H1 (cell line): ENCODE measurements around the gene CIAO2B. TPM values are rescaled to one million over a fixed set of nuclear protein-coding genes. Genes with fewer than 3 reads are reported as not detected.

Experiments used
- CTCF ChIA-PET: fragments of 300-600 bp; sonication (Branson Sonifier 250); formaldehyde crosslinking; loops from one replicate; lab custom pipeline; 2021; ENCODE audit not compliant: partially characterized antibody; lab: Charles Lee
- POLR2A ChIA-PET: fragments of 300-600 bp; sonication (Branson Sonifier 250); formaldehyde crosslinking; loops from one replicate; lab custom pipeline; 2021; ENCODE audit warnings: inconsistent platforms; ENCODE audit not compliant: partially characterized antibody; lab: Charles Lee
- DNase-seq, 2 experiments: peaks; one replicate each; pipeline versions ENCODE4 v3.0.0 to v3.0.0-alpha.2; 2010 to 2022; ENCODE audit warnings: low spot score in 2 of 2, low read depth in 1 of 2, mixed read lengths in 1 of 2
- FAIRE-seq: peaks from 2 replicates; lab custom pipeline; 2011; peaks lifted over from hg19 to GRCh38; lab: Jason Lieb, UNC
- H2AFZ ChIP-seq: 2 replicates; pipeline ENCODE4 v1.8.1; 2012; ENCODE audit warnings: low read length, inconsistent platforms
- H2AK5ac ChIP-seq: 2 replicates; pipeline ENCODE4 v1.6.1; 2013; ENCODE audit warnings: low read depth, low read length
- H2BK120ac ChIP-seq: replicated peaks from 2 replicates; pipeline ENCODE3; 2013; ENCODE audit warnings: low read depth, low read length, inconsistent platforms
- H2BK12ac ChIP-seq: 2 replicates; pipeline ENCODE4 v1.6.1; 2013; ENCODE audit warnings: low read depth, low read length
- H2BK15ac ChIP-seq: 2 replicates; pipeline ENCODE4 v1.6.1; 2013; ENCODE audit warnings: low read length
- H2BK20ac ChIP-seq: 2 replicates; pipeline ENCODE4 v1.6.1; 2013; ENCODE audit warnings: low read length
- H2BK5ac ChIP-seq: 2 replicates; pipeline ENCODE4 v1.6.1; 2013; ENCODE audit warnings: low read depth, low read length
- H3K14ac ChIP-seq: 2 replicates; pipeline ENCODE4 v1.6.1; 2013; ENCODE audit warnings: inconsistent platforms; ENCODE audit not compliant: insufficient read length
- H3K18ac ChIP-seq: 2 replicates; pipeline ENCODE4 v1.6.1; 2013; ENCODE audit warnings: low read length; ENCODE audit errors: extremely low read depth
- H3K23ac ChIP-seq: 2 replicates; pipeline ENCODE4 v1.6.1; 2013; ENCODE audit warnings: inconsistent platforms; ENCODE audit not compliant: insufficient read length
- H3K23me2 ChIP-seq: 2 replicates; pipeline ENCODE4 v1.6.1; 2013; ENCODE audit warnings: low read depth, low read length
- H3K27ac ChIP-seq: 2 replicates; pipeline ENCODE4 v1.6.1; 2011; ENCODE audit warnings: low read depth, low read length, inconsistent platforms
- H3K27me3 ChIP-seq, 4 experiments: replicated peaks in 1 of 4; 1 replicate in 1 of 4; 2 replicates in 3 of 4; pipeline versions ENCODE4 v1.6.1 to v1.8.1; 2011 to 2013; ENCODE audit warnings: low read length in 3 of 4, mild to moderate bottlenecking in 3 of 4, inconsistent platforms in 2 of 4, mixed read lengths in 2 of 4, moderate library complexity in 1 of 4; ENCODE audit not compliant: control insufficient read depth in 3 of 4, insufficient read depth in 3 of 4; ENCODE audit errors: extremely low read depth in 1 of 4
- H3K36me3 ChIP-seq, 4 experiments: 2 replicates each; pipeline versions ENCODE4 v1.6.1 to v1.8.1; 2011 to 2013; ENCODE audit warnings: mild to moderate bottlenecking in 4 of 4, low read length in 3 of 4, moderate library complexity in 2 of 4, control low read depth in 1 of 4, inconsistent platforms in 1 of 4; ENCODE audit not compliant: insufficient read depth in 4 of 4, control insufficient read depth in 2 of 4
- H3K4ac ChIP-seq: replicated peaks from 2 replicates; pipeline ENCODE3; 2013; ENCODE audit warnings: low read length, low read depth, mixed read lengths, inconsistent platforms; ENCODE audit not compliant: insufficient read length
- H3K4me1 ChIP-seq, 4 experiments: replicated peaks in 1 of 4; 1 replicate in 1 of 4; 2 replicates in 3 of 4; pipeline versions ENCODE4 v1.6.1 to v1.8.1; 2011 to 2013; ENCODE audit warnings: low read length in 3 of 4, inconsistent platforms in 2 of 4, mixed read lengths in 1 of 4; ENCODE audit not compliant: insufficient read depth in 4 of 4, control insufficient read depth in 3 of 4
- H3K4me2 ChIP-seq, 2 experiments: 2 replicates each; pipeline versions ENCODE4 v1.6.1 to v1.8.1; 2011 to 2013; ENCODE audit warnings: low read depth in 2 of 2, low read length in 2 of 2, control low read depth in 1 of 2, inconsistent platforms in 1 of 2, mild to moderate bottlenecking in 1 of 2; ENCODE audit not compliant: insufficient read depth in 1 of 2
- H3K4me3 ChIP-seq, 4 experiments: fragments of 200-600, 300-600 bp in 1 of 4; sonication (generic), shearing (Covaris generic), sonication (Bioruptor Twin) in 1 of 4; 2 replicates each; pipeline versions ENCODE4 v1.5.1 to v1.8.1; 2011 to 2016; ENCODE audit warnings: low read length in 4 of 4, low read depth in 3 of 4, control low read depth in 2 of 4, inconsistent platforms in 2 of 4, mild to moderate bottlenecking in 2 of 4, mixed read lengths in 1 of 4, moderate library complexity in 1 of 4; ENCODE audit not compliant: insufficient read depth in 2 of 4; ENCODE audit errors: extremely low read depth in 1 of 4
- H3K56ac ChIP-seq: replicated peaks from 2 replicates; pipeline ENCODE3; 2013; ENCODE audit warnings: low read depth, mild to moderate bottlenecking, mixed read lengths, low read length, inconsistent platforms; ENCODE audit not compliant: insufficient read length
- H3K79me1 ChIP-seq: 2 replicates; pipeline ENCODE4 v1.6.1; 2013; ENCODE audit warnings: low read depth, low read length, control low read depth
- H3K79me2 ChIP-seq, 2 experiments: 2 replicates each; pipeline versions ENCODE4 v1.6.1 to v1.8.1; 2012 to 2013; ENCODE audit warnings: low read length in 2 of 2, mild to moderate bottlenecking in 2 of 2, inconsistent platforms in 1 of 2; ENCODE audit not compliant: insufficient read depth in 2 of 2, control insufficient read depth in 1 of 2
- H3K9ac ChIP-seq, 4 experiments: replicated peaks in 1 of 4; 1 replicate in 1 of 4; 2 replicates in 3 of 4; pipeline versions ENCODE4 v1.6.1 to v1.8.1; 2011 to 2013; ENCODE audit warnings: low read depth in 3 of 4, low read length in 3 of 4, control low read depth in 2 of 4, mild to moderate bottlenecking in 2 of 4, moderate library complexity in 2 of 4, inconsistent platforms in 1 of 4; ENCODE audit errors: extremely low read depth in 1 of 4
- H3K9me3 ChIP-seq, 2 experiments: 2 replicates each; pipeline versions ENCODE4 v1.6.1 to v1.8.1; 2012 to 2013; ENCODE audit warnings: mild to moderate bottlenecking in 2 of 2, moderate library complexity in 2 of 2, control low read depth in 1 of 2, inconsistent platforms in 1 of 2, low read depth in 1 of 2, low read length in 1 of 2, mixed read lengths in 1 of 2; ENCODE audit not compliant: insufficient read depth in 2 of 2
- H4K20me1 ChIP-seq, 2 experiments: replicated peaks in 1 of 2; 2 replicates each; pipeline versions ENCODE3 to v1.8.1; 2011 to 2013; ENCODE audit warnings: inconsistent platforms in 2 of 2, low read length in 2 of 2, mild to moderate bottlenecking in 1 of 2; ENCODE audit not compliant: insufficient read depth in 2 of 2, control insufficient read depth in 1 of 2
- H4K5ac ChIP-seq: 2 replicates; pipeline ENCODE4 v1.6.1; 2013; ENCODE audit warnings: low read length, low read depth, mixed read lengths, inconsistent platforms; ENCODE audit not compliant: insufficient read length
- H4K8ac ChIP-seq: 2 replicates; pipeline ENCODE4 v1.8.0; 2013; ENCODE audit warnings: mild to moderate bottlenecking, moderate library complexity, low read length, inconsistent platforms; ENCODE audit not compliant: insufficient read depth; ENCODE audit errors: extremely low read depth
- H4K91ac ChIP-seq: replicated peaks from 2 replicates; pipeline ENCODE3; 2013; ENCODE audit warnings: low read length, mixed read lengths, inconsistent platforms; ENCODE audit not compliant: insufficient read length
- SP1 ChIP-seq: IDR thresholded peaks from 2 replicates; pipeline ENCODE4 v1.6.1; 2011; ENCODE audit warnings: low read depth, low read length
- TEAD4 ChIP-seq: IDR thresholded peaks from 2 replicates; pipeline ENCODE4 v1.6.1; 2012; ENCODE audit warnings: low read depth, low read length, inconsistent platforms, mixed read lengths
- WGBS, 2 experiments: shearing (Covaris generic) in 1 of 2; methylation state at CpG; one replicate each; pipeline versions ENCODE4 v1.1.6 to v1.1.7; 2013 to 2015; ENCODE audit warnings: low lambda C conversion rate in 2 of 2, mixed read lengths in 2 of 2, inconsistent platforms in 1 of 2, low coverage in 1 of 2, missing lambda C conversion rate in 1 of 2; ENCODE audit not compliant: insufficient replicate concordance in 2 of 2, insufficient coverage in 1 of 2, insufficient read length in 1 of 2; ENCODE audit errors: extremely low coverage in 1 of 2, missing lambda C conversion rate in 1 of 2; 5-methylcytosine and 5-hydroxymethylcytosine counted together
- polyA plus RNA-seq, 7 experiments: library from polyadenylated mRNA; depleted of rRNA in 3 of 7; stranded (reverse) in 5 of 7; unstranded in 2 of 7; fragments of >200 nt in 5 of 7; fragments of 200-250 nt in 2 of 7; gene quantifications; 1 replicate in 5 of 7; 2 replicates in 1 of 7; 4 replicates in 1 of 7; pipeline versions ENCODE4 v1.2.1 to v1.2.3, GENCODE V29; 2011 to 2013; ENCODE audit warnings: missing spikeins in 2 of 7, mixed read lengths in 2 of 7
- total RNA-seq: library from RNA; stranded (reverse); fragmentation: NEBNext Ultra II Directional; extraction: Animal tissue kit (Norgen Biotek cat#: 25700); gene quantifications from 2 replicates; pipeline ENCODE4 v1.2.1, GENCODE V29; 2021

Gene CIAO2B
- total and polyA plus RNA-seq, 2 of the 8 experiments (the other 6 are each of a cell fraction or from before 2014, with no cell fraction given), result 65.6 to 248 TPM

DNA sequence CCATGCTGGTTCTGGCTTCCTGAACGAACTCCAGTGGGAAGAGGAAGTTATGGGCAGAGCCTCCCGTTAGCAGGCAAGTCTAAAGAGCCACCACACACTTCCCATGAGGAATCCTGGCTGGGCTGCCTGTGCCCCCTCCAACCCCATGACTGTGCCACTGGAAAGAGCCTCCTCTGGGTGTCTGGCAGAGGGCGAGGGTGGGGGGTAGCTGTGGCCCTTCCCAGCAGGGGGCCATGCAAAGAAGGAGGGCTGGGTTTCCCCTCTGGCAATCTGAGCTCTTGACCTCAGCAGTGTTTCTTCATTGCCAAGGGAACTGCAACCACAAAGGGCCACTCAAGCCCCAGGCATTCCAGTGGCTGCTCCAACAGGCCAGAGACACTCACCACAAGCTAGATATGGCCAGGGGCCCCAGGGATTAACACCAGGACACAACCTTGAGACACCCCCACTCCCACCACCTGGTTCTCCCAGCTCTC lies 7.2 kb downstream of the CIAO2B start:
- CTCF ChIA-PET, result interaction anchor here (0.8 to 27.5 kb wide), 5 partner anchors 16 to 228 kb away, joined by 3 to 1009 read pairs (median 5); partner anchors contain the start of genes CDH16, NAE1 and PDP2
- no peak for FAIRE-seq
- H2BK5ac ChIP-seq, result no peak overlapping the region

More for the DNA sequence above, 7.2 kb downstream of the CIAO2B start:
- Histone ChIP-seq H3K4me3 (no peak overlapping the region), H3K79me1 (peaks cover 2% of the 10 kb centered on the region; the same call in 1 of the 2 replicates), H3K23ac (no peak overlapping the region), H4K91ac (no peak overlapping the region), H2AK5ac (no peak overlapping the region), H3K9ac (no peak overlapping the region), H4K5ac (no peak overlapping the region), H3K56ac (no peak overlapping the region), H3K18ac (no peak overlapping the region), H2AFZ (no peak overlapping the region), H2BK120ac (no peak overlapping the region), H3K27ac (no peak overlapping the region), H3K27me3 (peaks cover 14 to 41% (median 35%) of the 10 kb centered on the region in 4 experiments; a peak in 6 of 7 replicates), H3K4ac (no peak overlapping the region), H3K14ac (no peak overlapping the region), H3K36me3 (peaks cover 0 to 2% (median under 1%) of the 10 kb centered on the region in 4 experiments; a peak in 3 of 8 replicates), H2BK15ac (no peak overlapping the region), H2BK12ac (no peak overlapping the region), H3K4me1 (peaks cover 0 to 8% (median under 1%) of the 10 kb centered on the region in 4 experiments; a peak in 3 of 7 replicates), H3K9me3 (no peaks in the 10 kb centered on the region), H4K20me1 (no peaks in the 10 kb centered on the region), H2BK20ac (no peak overlapping the region), H3K23me2 (peaks cover 4% of the 10 kb centered on the region; the same call in 1 of the 2 replicates), H4K8ac (no peak overlapping the region; the same call in 1 of the 2 replicates), H3K4me2 (no peak overlapping the region), H3K79me2 (no peaks in the 10 kb centered on the region)
- TF ChIP-seq TEAD4 (no peak), SP1 (0 out of 2 replicates have a peak, but pooled peaks have one; percentile 22)
- no peak for DNase-seq
- 72% methylated on average over 3 of the region's 3 CpGs; no CpG with 5 or more reads in 1 of the 2 experiments for WGBS, 2 experiments
- POLR2A ChIA-PET, result interaction anchor here (1.2 to 2.3 kb wide), 4 partner anchors 31 to 97 kb away, joined by 3 to 7 read pairs (median 4); partner anchors contain the start of genes NAE1 and PDP2
